Epithelial cell of proximal tubule (primary cell): Measurements from ENCODE around the gene EGFLAM. TPM values are rescaled to one million over a fixed set of nuclear protein-coding genes. Genes with fewer than 3 reads are reported as not detected.

ENCODE experiments used
- DNase-seq: peaks from one replicate; pipeline ENCODE4 v3.0.0-alpha.2; 2011; ENCODE audit warnings: low read depth
- H3K4me3 ChIP-seq: 2 replicates; pipeline ENCODE4 v1.5.1; 2011; ENCODE audit warnings: low read depth, mild to moderate bottlenecking, low read length
- total RNA-seq: library from RNA; depleted of rRNA; stranded (reverse); fragments of >200 nt; gene quantifications from 2 replicates; pipeline ENCODE4 v1.2.3, GENCODE V29; 2015
- TF ChIP-seq, protein P1 (sequence below): conservative IDR thresholded peaks from 2 replicates; pipeline ENCODE4 v1.5.1; 2012; ENCODE audit warnings: low read depth, mild to moderate bottlenecking, low read length

Gene EGFLAM
- total RNA-seq, 1 donor from 2014 or later = 0.17 TPM

DNA sequence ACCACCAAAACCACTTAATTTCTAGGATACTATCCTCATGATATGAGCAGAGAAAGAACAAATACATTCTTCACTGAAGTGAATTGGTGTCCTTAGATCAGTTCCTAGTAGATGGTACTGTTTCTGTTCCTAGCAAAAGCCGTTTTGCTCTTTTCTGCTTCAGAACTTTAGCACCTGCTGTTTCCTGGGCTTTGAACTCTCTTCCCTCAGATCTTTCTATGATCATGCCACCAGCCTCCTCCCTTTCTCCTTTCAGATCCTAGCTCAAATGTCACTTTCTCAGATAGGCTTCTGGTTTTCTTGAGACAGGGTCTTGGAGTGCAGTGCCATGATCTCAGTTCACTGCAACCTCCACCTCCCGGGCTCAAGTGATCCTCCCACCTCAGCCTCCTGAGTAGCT lies 118.0 kb downstream of the EGFLAM start:
- H3K4me3 ChIP-seq = no peak overlapping the region
- no peak for DNase-seq
- TF ChIP-seq, protein P1, sequence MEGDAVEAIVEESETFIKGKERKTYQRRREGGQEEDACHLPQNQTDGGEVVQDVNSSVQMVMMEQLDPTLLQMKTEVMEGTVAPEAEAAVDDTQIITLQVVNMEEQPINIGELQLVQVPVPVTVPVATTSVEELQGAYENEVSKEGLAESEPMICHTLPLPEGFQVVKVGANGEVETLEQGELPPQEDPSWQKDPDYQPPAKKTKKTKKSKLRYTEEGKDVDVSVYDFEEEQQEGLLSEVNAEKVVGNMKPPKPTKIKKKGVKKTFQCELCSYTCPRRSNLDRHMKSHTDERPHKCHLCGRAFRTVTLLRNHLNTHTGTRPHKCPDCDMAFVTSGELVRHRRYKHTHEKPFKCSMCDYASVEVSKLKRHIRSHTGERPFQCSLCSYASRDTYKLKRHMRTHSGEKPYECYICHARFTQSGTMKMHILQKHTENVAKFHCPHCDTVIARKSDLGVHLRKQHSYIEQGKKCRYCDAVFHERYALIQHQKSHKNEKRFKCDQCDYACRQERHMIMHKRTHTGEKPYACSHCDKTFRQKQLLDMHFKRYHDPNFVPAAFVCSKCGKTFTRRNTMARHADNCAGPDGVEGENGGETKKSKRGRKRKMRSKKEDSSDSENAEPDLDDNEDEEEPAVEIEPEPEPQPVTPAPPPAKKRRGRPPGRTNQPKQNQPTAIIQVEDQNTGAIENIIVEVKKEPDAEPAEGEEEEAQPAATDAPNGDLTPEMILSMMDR = no peak

DNA sequence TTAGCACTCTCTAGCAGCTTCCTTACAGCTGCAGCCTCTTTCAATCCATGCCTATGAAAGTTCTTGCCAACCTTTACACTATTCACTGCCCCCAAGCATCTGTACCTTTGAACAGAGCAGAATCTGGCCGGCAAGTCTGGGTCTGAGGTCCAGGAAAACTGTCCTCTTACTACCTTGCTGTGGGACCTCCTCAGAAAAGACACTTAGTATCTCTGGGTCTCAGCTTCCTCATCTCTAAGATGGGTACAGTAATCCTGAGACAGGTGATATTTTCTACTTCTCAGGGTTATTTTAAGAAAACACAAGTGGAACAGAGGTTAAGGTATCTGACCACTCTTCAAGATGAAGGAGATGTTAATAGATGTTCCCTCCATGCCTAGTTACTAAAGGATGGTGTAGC lies 120.2 kb downstream of the EGFLAM start:
- TF ChIP-seq, protein P1 = no peak
- no peak overlapping the region for H3K4me3 ChIP-seq
- DNase-seq = no peak

DNA sequence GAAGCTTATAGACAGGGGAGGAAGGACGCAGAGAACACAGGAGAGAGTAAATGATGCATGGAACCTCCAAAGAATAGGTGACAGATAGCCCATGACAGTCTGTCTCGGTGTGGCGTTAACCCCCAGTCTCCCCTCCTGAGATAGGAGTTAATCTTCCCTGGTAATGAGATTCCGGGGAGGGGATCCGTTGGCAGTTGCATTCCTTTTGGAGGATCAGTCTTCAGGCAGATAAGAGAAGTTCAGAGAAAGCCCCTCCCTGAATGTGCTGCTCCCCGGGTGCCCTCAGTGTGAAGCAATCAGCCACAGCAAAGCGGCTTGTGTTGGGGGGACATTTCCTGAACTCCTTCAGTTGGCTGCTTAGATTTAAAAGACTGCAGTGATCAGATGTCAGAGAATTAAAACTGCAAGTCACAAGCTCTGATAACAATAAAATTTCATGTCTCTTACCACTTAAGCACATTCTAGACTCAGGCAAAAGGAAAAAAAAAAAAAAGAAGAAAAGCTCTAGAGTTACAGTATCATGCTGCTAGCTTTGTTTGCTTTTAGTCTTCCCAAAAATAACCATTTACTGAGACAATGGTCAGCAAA lies 121.1 kb downstream of the EGFLAM start:
- TF ChIP-seq, protein P1 = no peak

DNA sequence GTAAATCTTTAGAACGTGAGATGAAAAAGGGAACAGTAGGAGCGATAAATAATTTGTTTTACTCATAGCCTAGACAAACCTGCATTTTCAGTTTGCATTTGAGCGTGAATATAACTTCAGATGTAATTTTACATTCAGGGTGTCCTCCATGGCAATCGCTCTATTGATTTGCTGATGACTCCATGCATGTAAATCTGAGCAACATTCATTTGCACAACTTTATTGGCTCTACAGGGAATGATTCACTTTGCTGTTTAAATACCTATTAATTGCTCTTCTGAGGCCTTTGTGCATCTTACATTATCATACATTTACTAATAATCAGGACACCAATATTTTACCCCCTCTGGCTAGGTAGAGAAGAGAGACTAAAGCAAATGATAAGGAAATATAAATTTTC lies 122.2 kb downstream of the EGFLAM start:
- TF ChIP-seq, protein P1 = no peak
- H3K4me3 ChIP-seq = no peak overlapping the region
- no peak for DNase-seq

More for the DNA sequence above, 121.1 kb downstream of the EGFLAM start:
- no peak for DNase-seq
- H3K4me3 ChIP-seq = no peak overlapping the region

DNA sequence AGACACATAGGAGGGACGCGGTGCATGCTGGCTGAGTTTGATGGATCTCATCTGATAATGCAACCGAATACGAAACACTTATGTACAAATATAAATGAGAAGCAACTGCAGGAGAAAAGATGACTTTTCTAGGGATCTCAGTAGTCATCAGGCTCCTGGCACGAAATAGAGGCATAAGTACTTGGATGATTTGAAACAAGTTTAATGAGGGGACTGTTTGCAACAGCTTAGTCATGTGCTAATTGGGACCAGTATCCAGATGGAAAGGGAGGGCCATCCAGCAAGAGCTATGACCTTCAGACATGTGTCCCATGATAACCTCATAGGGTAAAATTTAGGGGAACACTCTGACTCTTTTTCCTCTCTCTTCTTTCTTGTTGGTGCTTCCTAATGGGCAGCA lies 123.0 kb downstream of the EGFLAM start:
- no peak for DNase-seq
- H3K4me3 ChIP-seq = no peak overlapping the region
- TF ChIP-seq, protein P1 = no peak

DNA sequence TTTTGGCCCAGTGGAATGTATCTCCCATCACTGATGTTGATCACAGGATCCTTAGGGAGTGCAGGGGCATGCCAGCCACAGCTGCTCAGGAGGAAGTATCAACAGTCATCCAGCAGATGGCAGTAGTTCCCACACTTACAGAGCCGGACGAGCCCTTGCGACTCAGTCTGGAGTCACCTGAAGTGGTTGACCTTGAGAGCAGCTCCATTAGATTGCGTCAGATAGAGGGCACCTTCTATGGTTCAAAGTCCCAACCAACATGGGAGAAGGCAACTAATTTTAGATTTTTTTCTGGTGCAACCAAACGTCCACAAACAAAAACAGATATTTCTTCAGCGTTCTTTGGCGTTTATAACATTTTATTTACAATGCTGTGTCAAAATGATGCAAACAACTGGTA lies 124.5 kb downstream of the EGFLAM start:
- DNase-seq = peak; percentile 7
- no peak overlapping the region for H3K4me3 ChIP-seq
- TF ChIP-seq, protein P1 = peak; percentile 89

DNA sequence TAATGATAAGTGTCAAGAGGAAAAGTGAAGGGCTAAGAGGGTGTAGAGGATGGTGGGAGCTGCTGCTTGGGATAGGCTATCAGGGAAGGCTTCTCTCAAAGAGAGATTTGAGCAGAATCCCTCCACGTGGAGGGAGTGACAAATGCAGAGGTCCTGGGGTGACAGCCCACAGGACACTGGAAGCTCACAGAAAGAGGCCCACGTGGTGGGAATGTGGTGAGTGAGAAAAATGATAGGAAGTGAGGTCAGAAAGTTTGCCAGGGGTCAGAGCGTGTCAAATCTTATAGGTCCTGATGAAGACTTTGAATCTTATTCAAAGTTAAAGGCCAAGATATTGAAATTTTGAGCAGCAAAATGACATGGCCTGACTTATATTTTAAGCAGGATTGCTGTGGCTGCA lies 125.3 kb downstream of the EGFLAM start:
- DNase-seq = no peak
- TF ChIP-seq, protein P1 = no peak
- H3K4me3 ChIP-seq = no peak overlapping the region
